Measurements from ENCODE around the gene TULP4.
"Not testable (repeated sequence)": the region's sequence is repeated elsewhere in the genome, so short reads cannot be mapped to it uniquely, and the experiment has no call there.

Gene TULP4

DNA sequence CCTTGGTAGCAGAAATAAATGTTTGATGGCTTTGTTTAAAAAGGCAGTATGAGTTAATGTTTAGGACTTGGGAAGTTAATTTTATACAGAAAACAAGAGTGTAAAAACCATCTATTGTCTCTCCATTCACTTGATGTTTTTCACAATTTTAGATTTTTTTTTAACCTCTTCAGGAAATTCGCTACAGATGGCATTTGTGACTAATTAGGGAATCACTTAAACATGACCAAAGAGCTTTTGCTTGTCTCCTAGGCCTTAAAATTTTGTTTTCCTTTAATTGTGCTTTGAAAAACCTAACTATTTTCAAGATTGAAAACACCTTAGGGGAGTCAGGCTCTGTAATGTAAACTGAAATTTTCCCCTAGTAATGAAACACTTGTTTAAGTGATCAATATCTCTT is 17.3 kb downstream of the TULP4 start:
- no peak for DNase-seq

- DNase-seq: no peak
Measured at GRCh38 chr6:158330016-158330415, 17.8 kb downstream of the TULP4 start.

- no peak for DNase-seq
Measured at GRCh38 chr6:158332237-158332636, 20.0 kb downstream of the TULP4 start.

GRCh38 chr6:158333094-158333493 is 20.8 kb downstream of the TULP4 start:
- DNase-seq: no peak

DNA sequence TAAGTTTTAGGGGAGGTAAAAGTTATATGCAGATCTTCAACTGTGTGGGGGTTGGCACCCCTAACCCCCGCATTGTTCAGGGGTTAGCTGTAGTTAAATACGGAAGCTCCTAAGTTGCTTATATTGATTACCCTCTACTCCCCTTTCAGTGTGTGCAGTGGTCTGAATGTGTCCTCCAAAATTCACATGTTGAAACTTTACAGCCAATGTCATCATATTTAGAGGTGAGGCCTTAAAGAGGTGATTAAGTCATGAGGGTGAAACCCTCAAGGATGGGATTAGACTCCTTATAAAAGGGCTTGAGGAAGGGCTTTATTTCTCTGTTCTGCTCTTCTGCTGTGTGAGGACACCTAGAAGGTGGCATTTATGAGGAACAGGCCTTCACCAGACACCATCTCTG is 22.3 kb downstream of the TULP4 start:
- DNase-seq: no peak

GRCh38 chr6:158337332-158337731 is 25.1 kb downstream of the TULP4 start:
- no peak for DNase-seq

DNA sequence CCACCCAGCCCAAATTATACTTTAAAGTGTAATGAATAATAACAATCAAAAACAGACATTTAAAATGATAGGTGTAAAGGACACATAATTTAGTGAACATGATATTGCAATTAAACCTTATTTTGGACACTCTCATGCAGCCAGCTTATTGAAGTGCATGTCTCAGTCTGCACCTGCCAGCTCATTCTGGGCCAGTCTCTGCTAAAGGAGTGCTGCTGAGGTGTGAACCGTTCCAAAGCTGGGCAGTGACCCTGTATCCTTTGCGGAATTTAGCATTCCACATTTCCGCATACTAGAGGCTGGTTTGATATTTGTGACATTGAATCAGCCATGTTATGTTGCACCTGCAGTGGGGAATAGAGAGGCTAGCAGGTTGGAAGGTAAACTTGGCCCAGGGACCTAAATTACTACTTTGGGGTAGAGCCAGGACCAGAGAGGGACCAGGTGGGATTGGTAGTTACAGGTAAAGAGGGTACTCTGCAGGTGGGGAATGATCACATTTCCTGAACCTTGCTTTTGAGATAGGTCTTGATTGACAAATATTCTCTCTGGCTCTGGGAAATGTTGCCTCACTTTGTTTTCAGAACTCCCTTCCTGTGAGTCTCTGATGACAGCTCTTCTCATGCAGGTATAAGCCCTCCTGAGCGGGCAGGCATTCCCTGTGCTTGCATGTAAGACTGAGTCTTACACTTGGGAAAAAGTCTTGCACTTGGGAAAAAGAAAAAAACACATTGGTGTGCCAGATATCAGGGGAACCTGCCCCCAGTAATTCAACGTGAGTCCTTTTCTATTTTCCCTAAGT is 26.2 kb downstream of the TULP4 start:
- no peak for DNase-seq

GRCh38 chr6:158339197-158339596 is 26.9 kb downstream of the TULP4 start:
- not testable (repeated sequence) for DNase-seq

GRCh38 chr6:158340252-158340651 is 28.0 kb downstream of the TULP4 start:
- no peak for DNase-seq

DNA sequence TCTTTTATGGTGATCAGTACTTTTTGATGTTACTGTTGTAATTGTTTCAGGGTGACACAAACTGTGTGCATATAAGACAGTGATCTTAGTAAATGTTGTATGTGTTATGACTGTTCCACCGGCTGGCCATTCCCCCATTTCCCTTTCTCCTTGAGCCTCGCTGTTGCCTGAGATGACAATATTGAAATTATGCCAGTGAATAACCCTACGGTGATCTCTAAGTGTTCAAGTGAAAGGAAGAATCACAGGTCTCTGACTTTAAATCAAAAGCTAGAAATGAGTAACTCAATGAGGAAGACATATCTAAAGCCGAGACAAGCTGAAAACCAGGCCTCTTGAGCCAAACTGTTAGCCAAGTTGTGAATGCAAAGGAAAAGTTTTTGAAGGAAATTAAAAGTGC is 32.3 kb downstream of the TULP4 start:
- no peak for DNase-seq

DNA sequence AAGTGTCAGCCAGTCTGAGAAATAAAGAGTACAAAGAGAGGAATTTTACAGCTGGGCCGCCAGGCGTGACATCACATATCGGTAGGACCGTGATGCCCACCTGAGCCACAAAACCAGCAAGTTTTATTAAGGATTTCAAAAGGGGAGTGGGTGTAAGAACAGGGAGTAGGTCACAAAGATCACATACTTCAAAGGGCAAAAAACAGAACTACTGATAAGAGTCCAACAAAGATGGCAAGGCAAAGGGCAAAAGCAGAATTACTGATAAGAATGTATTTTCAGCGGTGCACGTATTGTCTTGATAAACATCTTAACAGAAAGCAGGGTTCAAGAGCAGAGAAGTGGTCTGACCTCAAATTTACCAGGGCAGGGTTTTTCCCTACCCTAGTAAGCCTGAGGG is 33.2 kb downstream of the TULP4 start:
- DNase-seq: not testable (repeated sequence)

DNA sequence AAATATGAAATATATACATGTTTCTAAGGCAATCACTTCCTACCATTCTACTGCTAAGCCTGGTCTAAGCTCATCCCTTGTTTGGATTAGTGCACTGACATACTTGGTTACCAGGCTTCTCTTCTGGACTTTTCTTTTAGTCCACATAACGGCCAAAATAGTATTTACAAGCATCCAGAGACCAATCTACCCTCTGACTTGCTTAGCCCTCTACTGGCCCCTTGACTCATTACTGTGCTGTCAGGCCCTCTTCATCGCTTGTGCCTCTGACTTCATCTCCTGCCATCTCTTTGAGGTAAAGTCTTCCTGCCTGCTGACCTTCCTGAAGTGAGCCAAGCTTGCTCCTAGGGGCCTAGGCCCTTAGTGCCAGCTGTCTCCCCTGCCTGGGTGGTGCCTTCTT is 35.1 kb downstream of the TULP4 start:
- DNase-seq: no peak

DNA sequence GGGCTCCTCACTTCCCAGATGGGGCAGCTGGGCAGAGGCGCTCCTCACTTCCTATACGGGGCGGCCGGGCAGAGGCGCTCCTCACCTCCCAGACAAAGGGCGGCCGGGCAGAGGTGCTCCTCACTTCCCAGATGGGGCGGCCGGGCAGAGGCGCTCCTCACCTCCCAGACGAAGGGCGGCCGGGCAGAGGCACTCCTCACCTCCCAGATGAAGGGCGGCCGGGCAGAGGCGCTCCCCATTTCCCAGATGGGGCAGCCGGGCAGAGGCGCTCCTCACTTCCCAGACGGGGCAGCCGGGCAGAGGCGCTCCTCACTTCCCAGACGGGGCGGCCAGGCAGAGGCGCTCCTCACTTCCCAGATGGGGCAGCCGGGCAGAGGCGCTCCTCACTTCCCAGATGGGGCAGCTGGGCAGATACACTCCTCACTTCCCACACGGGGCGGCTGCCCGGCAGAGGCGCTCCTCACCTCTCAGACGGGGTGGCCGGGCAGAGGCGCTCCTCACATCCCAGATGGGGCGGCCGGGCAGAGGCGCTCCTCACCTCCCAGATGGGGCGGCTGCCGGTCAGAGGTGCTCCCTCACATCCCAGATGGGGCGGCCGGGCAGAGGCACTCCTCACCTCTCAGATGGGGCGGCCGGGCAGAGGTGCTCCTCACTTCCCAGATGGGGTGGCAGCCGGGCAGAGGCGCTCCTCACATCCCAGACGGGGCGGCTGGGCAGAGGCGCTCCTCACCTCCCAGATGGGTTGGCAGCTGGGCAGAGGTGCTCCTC is 36.7 kb downstream of the TULP4 start:
- DNase-seq: not testable (repeated sequence)

DNA sequence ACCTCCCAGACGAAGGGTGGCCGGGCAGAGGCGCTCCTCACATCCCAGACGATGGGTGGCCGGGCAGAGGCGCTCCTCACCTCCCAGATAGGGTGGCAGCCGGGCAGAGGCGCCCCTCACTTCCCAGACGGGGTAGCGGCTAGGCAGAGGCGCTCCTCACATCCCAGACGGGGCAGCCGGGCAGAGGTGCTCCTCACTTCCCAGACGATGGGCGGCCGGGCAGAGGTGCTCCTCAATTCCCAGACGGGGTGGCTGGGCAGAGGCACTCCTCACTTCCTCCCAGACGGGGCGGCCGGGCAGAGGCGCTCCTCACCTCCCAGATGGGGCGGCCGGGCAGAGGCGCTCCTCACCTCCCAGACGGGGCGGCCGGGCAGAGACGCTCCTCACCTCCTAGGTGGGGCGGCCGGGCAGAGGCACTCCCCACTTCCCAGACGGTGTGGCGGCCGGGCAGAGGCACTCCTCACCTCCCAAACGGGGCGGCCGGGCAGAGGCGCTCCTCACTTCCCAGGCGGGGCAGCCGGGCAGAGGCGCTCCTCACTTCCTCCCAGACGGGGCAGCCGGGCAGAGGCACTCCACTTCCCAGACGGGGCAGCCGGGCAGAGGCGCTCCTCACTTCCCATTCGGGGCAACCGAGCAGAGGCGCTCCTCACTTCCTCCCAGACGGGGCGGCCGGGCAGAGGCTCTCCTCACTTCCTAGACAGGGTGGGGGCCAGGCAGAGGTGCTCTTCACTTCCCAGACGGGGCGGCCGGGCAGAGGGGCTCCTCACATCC is 37.4 kb downstream of the TULP4 start:
- not testable (repeated sequence) for DNase-seq

GRCh38 chr6:158350731-158351130 is 38.5 kb downstream of the TULP4 start:
- DNase-seq: not testable (repeated sequence)

- no peak for DNase-seq
Measured at GRCh38 chr6:158353883-158354877, 41.9 kb downstream of the TULP4 start.

DNA sequence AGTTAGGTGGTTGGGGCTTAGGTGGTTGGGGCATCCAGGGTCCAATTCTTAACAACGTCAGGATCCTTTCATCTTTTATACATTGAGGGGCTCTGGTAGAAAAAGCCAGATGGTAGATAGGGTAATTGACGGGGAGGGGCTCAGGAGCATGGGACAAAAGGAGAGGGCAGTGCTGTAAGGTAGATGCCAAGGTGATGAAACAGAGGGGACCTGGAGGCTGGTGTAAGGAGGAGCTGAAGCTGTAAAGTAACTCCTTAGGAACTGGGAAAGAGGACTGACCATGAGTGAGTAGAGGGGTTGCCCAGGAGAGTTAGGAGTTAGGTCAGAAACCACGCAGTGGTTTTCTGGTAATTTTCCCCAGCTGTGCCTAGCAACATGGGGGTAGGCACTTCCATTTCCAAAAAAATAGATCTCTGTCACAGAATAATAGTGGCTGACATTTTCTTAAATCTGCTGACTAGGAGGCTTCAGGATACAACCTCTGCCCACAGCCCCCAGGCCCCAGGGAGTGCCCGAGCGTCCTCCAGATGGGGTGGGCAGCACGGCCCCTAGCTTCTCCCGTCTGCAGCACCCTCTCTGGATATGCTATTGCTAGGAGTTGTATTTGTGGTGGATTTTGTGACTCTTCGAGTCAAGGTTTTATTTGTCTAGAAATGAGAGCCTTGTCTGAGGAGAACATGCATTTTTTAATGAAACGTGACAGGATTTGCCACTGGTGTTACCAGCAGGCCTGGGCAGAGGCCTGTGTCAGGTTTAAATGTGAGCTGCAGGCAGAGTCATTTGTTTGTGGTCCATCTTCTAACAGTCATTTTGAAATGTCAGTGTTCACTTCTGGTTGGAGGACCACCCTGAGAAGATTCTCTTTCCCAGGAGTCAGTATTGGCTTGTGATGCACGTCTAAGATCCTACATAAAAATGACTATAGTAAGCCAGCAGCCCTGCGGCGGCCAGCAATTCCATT is 44.6 kb downstream of the TULP4 start:
- DNase-seq: no peak

DNA sequence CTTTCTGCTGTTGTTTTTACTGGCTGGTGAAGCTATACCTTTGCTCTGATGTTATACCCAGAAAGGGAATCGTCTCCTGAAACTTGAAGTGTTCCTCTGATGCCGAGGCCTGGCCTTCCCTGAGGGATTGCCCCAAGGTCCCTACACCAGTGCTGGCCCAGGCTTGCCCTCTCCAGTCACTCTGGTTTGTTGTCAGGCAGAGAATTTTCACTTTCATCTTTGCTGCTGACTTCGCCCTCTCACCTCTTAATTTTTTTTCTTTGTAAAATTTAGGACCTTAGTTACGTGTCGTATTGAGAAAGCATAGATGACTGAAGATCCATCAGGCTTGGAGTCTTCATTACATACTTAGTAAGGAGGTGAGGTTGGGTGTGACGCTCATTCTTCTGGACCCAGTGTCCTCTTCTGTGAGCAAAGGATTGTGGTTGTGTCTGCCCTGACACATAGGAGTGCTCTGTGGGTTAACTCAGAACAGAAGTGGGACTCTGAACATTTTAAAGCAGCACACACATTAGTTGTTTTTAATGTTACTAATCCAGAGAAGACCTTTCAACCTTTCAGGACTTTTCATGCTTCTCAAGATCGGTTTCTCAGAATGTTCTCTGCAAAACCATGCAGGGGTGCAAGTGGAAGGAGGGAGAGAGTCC is 45.4 kb downstream of the TULP4 start:
- DNase-seq: no peak

GRCh38 chr6:158358450-158359077 is 46.3 kb downstream of the TULP4 start:
- DNase-seq: no peak

GRCh38 chr6:158361068-158361467 is 48.8 kb downstream of the TULP4 start:
- no peak for DNase-seq

Measured in inflammatory macrophage treated with lipopolysaccharide for 1 hour (primary cell).